ACHN (cell line): ENCODE measurements around the gene LACRT.

Experiments
- DNase-seq: peaks from one replicate; pipeline ENCODE4 v3.0.0-alpha.2; 2015
- in situ Hi-C: cut with HindIII; loops from 2 replicates; pipeline ENCODE4 v1.10.0; 2017; ENCODE audit warnings: low sequenced_read_pairs, low pct_ligation_motif_present, low pct_unique_long_range_greater_than_20kb

The LACRT gene

GRCh38 chr12:54585243-54585642, 49.5 kb downstream of the LACRT start:
- DNase-seq: no peak
- in situ Hi-C loops: no loop called here

DNA sequence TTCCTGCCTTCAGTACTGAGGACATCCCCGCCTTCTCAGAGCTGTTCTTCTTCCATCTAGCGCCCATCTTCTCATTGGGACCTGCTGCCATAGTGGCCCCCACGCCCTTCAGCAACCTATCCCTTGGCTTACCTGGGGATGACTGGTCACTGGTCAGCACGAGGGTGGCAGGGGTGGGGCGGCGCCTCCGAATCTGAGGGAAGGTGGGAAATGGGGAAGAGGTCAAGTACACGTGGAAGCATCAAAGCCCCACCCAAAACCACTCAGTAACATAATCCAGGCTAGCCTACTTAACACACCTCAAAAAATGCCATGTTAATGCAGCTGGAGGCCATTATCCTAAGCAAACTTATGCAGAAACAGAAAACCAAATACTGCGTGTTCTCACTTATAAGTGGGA, 50.6 kb downstream of the LACRT start:
- in situ Hi-C loops: no loop called here
- no peak for DNase-seq

- in situ Hi-C loops: no loop called here
- no peak for DNase-seq
These were observed 51.0 kb downstream of the LACRT start for GRCh38 chr12:54583726-54584125.

DNA sequence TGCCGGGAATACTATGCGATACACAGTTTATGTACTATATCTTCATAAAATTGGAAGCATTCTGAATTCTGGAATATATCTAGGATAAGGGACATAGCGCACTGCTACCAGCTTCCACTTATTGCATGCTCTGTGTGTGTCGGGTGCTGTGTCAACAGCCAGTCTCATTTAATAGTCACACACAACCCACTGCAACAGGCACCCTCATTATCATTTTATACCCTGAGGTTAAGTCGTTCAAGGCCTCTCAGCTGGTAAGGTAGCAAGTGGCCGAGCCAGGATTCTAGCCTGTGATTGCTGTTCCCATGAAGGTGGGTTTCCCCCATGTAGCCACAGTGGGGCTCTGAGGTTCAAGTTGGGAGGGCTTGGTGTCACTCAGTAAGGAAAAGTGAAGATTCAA, 53.3 kb downstream of the LACRT start:
- in situ Hi-C loops: no loop called here
- no peak for DNase-seq
